Measurements from ENCODE around the gene SRI. TPM values are rescaled to one million over a fixed set of nuclear protein-coding genes. Genes with fewer than 3 reads are reported as not detected.

Gene SRI
- total RNA-seq, 1 experiment from 2014 or later: 113 TPM

- in situ Hi-C loops (cut with HindIII; ENCODE audit: low sequenced_read_pairs): no loop called here
- no peak for DNase-seq (ENCODE audit: low spot score)
These were observed 7.2 kb upstream of the SRI start for GRCh38 chr7:88226886-88227516.

GRCh38 chr7:88226201-88226600 lies 6.4 kb upstream of the SRI start:
- DNase-seq (ENCODE audit: low spot score): no peak
- in situ Hi-C loops (cut with HindIII; ENCODE audit: low sequenced_read_pairs): no loop called here

GRCh38 chr7:88224601-88225275 lies 4.9 kb upstream of the SRI start:
- no peak for DNase-seq (ENCODE audit: low spot score)
- in situ Hi-C loops (cut with HindIII; ENCODE audit: low sequenced_read_pairs): no loop called here

GRCh38 chr7:88223265-88223664 lies 3.4 kb upstream of the SRI start:
- in situ Hi-C loops (cut with HindIII; ENCODE audit: low sequenced_read_pairs): no loop called here

GRCh38 chr7:88218836-88219605 lies 817 bp downstream of the SRI start:
- in situ Hi-C loops (cut with HindIII; ENCODE audit: low sequenced_read_pairs): no loop called here
- peak; percentile 66 for DNase-seq (ENCODE audit: low spot score)

More at GRCh38 chr7:88223265-88223664, 3.4 kb upstream of the SRI start:
- DNase-seq (ENCODE audit: low spot score): no peak

- in situ Hi-C loops (cut with HindIII; ENCODE audit: low sequenced_read_pairs): no loop called here
- no peak for DNase-seq (ENCODE audit: low spot score)
These were observed 1.5 kb downstream of the SRI start for GRCh38 chr7:88218429-88218745.

- in situ Hi-C loops (cut with HindIII; ENCODE audit: low sequenced_read_pairs): no loop called here
- no peak for DNase-seq (ENCODE audit: low spot score)
These were observed 2.0 kb downstream of the SRI start for GRCh38 chr7:88217675-88218428.

GRCh38 chr7:88216276-88216675 lies 3.6 kb downstream of the SRI start:
- DNase-seq (ENCODE audit: low spot score): no peak
- in situ Hi-C loops (cut with HindIII; ENCODE audit: low sequenced_read_pairs): no loop called here

- in situ Hi-C loops (cut with HindIII; ENCODE audit: low sequenced_read_pairs): no loop called here
- DNase-seq (ENCODE audit: low spot score): no peak
These were observed 4.5 kb downstream of the SRI start for GRCh38 chr7:88215295-88215694.

GRCh38 chr7:88214456-88214855 lies 5.4 kb downstream of the SRI start:
- in situ Hi-C loops (cut with HindIII; ENCODE audit: low sequenced_read_pairs): no loop called here
- DNase-seq (ENCODE audit: low spot score): no peak

GRCh38 chr7:88212918-88213317 lies 6.9 kb downstream of the SRI start:
- no peak for DNase-seq (ENCODE audit: low spot score)
- in situ Hi-C loops (cut with HindIII; ENCODE audit: low sequenced_read_pairs): no loop called here

- in situ Hi-C loops (cut with HindIII; ENCODE audit: low sequenced_read_pairs): no loop called here
- DNase-seq (ENCODE audit: low spot score): no peak
These were observed 11.3 kb downstream of the SRI start for GRCh38 chr7:88208521-88208920.

GRCh38 chr7:88206254-88206653 lies 13.6 kb downstream of the SRI start:
- in situ Hi-C loops (cut with HindIII; ENCODE audit: low sequenced_read_pairs): no loop called here
- no peak for DNase-seq (ENCODE audit: low spot score)

GRCh38 chr7:88205179-88205578 lies 14.7 kb downstream of the SRI start:
- no peak for DNase-seq (ENCODE audit: low spot score)
- in situ Hi-C loops (cut with HindIII; ENCODE audit: low sequenced_read_pairs): no loop called here

- in situ Hi-C loops (cut with HindIII; ENCODE audit: low sequenced_read_pairs): no loop called here
- DNase-seq (ENCODE audit: low spot score): no peak
These were observed 15.2 kb downstream of the SRI start for GRCh38 chr7:88204525-88205110.

GRCh38 chr7:88203401-88203800 lies 16.4 kb downstream of the SRI start:
- in situ Hi-C loops (cut with HindIII; ENCODE audit: low sequenced_read_pairs): no loop called here
- peak; percentile 81 for DNase-seq (ENCODE audit: low spot score)

- in situ Hi-C loops (cut with HindIII; ENCODE audit: low sequenced_read_pairs): no loop called here
- DNase-seq (ENCODE audit: low spot score): no peak
These were observed 17.0 kb downstream of the SRI start for GRCh38 chr7:88202799-88203198.

GRCh38 chr7:88202278-88202677 lies 17.6 kb downstream of the SRI start:
- no peak for DNase-seq (ENCODE audit: low spot score)
- in situ Hi-C loops (cut with HindIII; ENCODE audit: low sequenced_read_pairs): no loop called here

GRCh38 chr7:88201305-88201704 lies 18.5 kb downstream of the SRI start:
- in situ Hi-C loops (cut with HindIII; ENCODE audit: low sequenced_read_pairs): no loop called here

More at GRCh38 chr7:88201305-88201704, 18.5 kb downstream of the SRI start:
- DNase-seq (ENCODE audit: low spot score): peak; percentile 44

Data from G401 (cell line).